Sigmoid colon (tissue), 7 donors: ENCODE measurements around the gene LITAFD. TPM values are rescaled to one million over a fixed set of nuclear protein-coding genes. Genes with fewer than 3 reads are reported as not detected.
A peak's percentile ranks its signal among the peaks of the same experiment; 100 is the strongest.

Experiments
- DNase-seq: peaks from one replicate; pipeline ENCODE4 v3.0.0-alpha.2; 2019
- H3K27ac ChIP-seq, 4 donors: fragments of 200-600 bp; sonication (generic); one replicate each; pipeline ENCODE4 v1.5.1; 2016 to 2019; ENCODE audit warnings: mild to moderate bottlenecking in 1 of 4
- H3K27me3 ChIP-seq, 3 donors: fragments of 200-600 bp; sonication (generic); one replicate each; pipeline ENCODE4 v1.5.1; 2019; ENCODE audit warnings: mild to moderate bottlenecking in 1 of 3
- H3K36me3 ChIP-seq, 4 donors: fragments of 200-600 bp; sonication (generic); one replicate each; pipeline ENCODE4 v1.5.1; 2016 to 2019
- H3K4me1 ChIP-seq, 4 donors: fragments of 200-600 bp; sonication (generic); one replicate each; pipeline ENCODE4 v1.5.1; 2017 to 2019
- H3K4me3 ChIP-seq, 4 donors: fragments of 200-600 bp; sonication (generic); one replicate each; pipeline ENCODE4 v1.5.1; 2017 to 2019; ENCODE audit warnings: mild to moderate bottlenecking in 2 of 4, moderate library complexity in 1 of 4
- H3K9me3 ChIP-seq, 4 donors: fragments of 200-600 bp in 3 of 4; sonication (generic) in 3 of 4; one replicate each; pipeline versions ENCODE4 v1.5.1 to v1.6.1; 2013 to 2019
- EP300 ChIP-seq, 4 donors: sonication (generic); formaldehyde crosslinking; IDR thresholded peaks; one replicate each; pipeline ENCODE4 v1.6.1; 2017; ENCODE audit warnings: antibody characterized with exemption in 4 of 4
- POLR2A ChIP-seq, 2 donors: fragments of 450-650 bp; IDR thresholded peaks; one replicate each; pipeline ENCODE4 v1.6.1; 2016; ENCODE audit warnings: antibody characterized with exemption in 2 of 2, mild to moderate bottlenecking in 2 of 2, moderate library complexity in 2 of 2
- POLR2AphosphoS5 ChIP-seq, 4 donors: sonication (generic); formaldehyde crosslinking; IDR thresholded peaks; one replicate each; pipeline ENCODE4 v1.6.1; 2017; ENCODE audit warnings: antibody characterized with exemption in 4 of 4
- WGBS, 2 donors: extraction: QIAGEN DNeasy Blood & Tissue Kit; methylation state at CpG; one replicate each; pipeline ENCODE4 v1.1.7; 2013; 5-methylcytosine and 5-hydroxymethylcytosine counted together
- intact Hi-C: fragments of 100-400 bp; cut with DNase I; formaldehyde crosslinking; loops from one replicate; pipeline ENCODE4 v1.15.1; 2023
- polyA plus RNA-seq, 3 donors: library from polyadenylated mRNA; stranded (reverse); fragments of 200-250 nt; gene quantifications; one replicate each; pipeline ENCODE4 v1.2.3, GENCODE V29; 2013
- total RNA-seq, 4 donors: library from RNA; depleted of rRNA; stranded (reverse); fragments of >200 nt; gene quantifications; one replicate each; pipeline ENCODE4 v1.1.0, GENCODE V29; 2016
- TF ChIP-seq, protein P1 (sequence below), 4 experiments: fragments of 450-650 bp in 3 of 4; fragments of 200-600 bp in 1 of 4; IDR thresholded peaks; one replicate each; pipeline ENCODE4 v1.5.1; 2016 to 2019; ENCODE audit warnings: antibody characterized with exemption in 4 of 4, mild to moderate bottlenecking in 3 of 4, moderate library complexity in 2 of 4
- donor health status: healthy with polysubstance abuse.
- donor health status: Bipolar disorder and iron deficiency.
- donor health status: healthy.

Gene LITAFD
- total and polyA plus RNA-seq, 7 donors, result not detected

DNA sequence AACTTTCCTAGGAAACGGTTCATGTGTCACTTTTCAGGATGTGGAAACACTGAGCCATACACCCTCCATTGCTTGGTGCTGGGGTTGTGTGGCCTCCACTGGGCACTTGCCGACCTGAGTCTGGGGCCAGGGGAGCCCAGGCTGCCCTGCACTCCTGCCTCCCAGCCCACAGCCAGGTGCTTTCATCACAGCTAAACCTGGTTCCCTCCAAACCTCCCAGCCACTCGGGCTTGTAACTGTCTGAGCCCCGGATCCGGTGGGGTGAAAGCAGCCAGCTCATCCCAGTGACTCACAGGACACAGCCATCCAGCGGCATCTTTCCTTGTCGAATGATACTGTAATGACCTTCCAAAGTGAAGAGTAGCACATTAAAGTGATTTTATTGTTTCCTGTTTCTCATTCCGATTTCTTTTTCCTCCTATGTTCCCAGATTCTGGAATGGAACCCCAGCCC lies 33.2 kb upstream of the LITAFD start:
- no peak for TF ChIP-seq EP300 (IDR thresholded peaks at IDR 0.05)
- no peak for TF ChIP-seq POLR2A (IDR thresholded peaks at IDR 0.05)
- TF ChIP-seq, protein P1, sequence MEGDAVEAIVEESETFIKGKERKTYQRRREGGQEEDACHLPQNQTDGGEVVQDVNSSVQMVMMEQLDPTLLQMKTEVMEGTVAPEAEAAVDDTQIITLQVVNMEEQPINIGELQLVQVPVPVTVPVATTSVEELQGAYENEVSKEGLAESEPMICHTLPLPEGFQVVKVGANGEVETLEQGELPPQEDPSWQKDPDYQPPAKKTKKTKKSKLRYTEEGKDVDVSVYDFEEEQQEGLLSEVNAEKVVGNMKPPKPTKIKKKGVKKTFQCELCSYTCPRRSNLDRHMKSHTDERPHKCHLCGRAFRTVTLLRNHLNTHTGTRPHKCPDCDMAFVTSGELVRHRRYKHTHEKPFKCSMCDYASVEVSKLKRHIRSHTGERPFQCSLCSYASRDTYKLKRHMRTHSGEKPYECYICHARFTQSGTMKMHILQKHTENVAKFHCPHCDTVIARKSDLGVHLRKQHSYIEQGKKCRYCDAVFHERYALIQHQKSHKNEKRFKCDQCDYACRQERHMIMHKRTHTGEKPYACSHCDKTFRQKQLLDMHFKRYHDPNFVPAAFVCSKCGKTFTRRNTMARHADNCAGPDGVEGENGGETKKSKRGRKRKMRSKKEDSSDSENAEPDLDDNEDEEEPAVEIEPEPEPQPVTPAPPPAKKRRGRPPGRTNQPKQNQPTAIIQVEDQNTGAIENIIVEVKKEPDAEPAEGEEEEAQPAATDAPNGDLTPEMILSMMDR (IDR thresholded peaks at IDR 0.05), result no peak
- no peak for TF ChIP-seq POLR2AphosphoS5 (IDR thresholded peaks at IDR 0.05)
- H3K4me3 ChIP-seq, result no peak overlapping the region
- H3K36me3 ChIP-seq, result peaks cover 0 to 38% (median 4%) of the 10 kb centered on the region in 4 donors
- H3K4me1 ChIP-seq, result no peaks in the 10 kb centered on the region
- intact Hi-C loops, result no loop called here
- no peaks in the 10 kb centered on the region for H3K27me3 ChIP-seq
- H3K27ac ChIP-seq, result peak overlapping the region in 2 of 4 donors; percentile 22 to 23
- 76 to 81% methylated on average over 8 of the region's 8 CpGs for WGBS, 2 donors
- DNase-seq, result peak; percentile 63
- no peaks in the 10 kb centered on the region for H3K9me3 ChIP-seq

DNA sequence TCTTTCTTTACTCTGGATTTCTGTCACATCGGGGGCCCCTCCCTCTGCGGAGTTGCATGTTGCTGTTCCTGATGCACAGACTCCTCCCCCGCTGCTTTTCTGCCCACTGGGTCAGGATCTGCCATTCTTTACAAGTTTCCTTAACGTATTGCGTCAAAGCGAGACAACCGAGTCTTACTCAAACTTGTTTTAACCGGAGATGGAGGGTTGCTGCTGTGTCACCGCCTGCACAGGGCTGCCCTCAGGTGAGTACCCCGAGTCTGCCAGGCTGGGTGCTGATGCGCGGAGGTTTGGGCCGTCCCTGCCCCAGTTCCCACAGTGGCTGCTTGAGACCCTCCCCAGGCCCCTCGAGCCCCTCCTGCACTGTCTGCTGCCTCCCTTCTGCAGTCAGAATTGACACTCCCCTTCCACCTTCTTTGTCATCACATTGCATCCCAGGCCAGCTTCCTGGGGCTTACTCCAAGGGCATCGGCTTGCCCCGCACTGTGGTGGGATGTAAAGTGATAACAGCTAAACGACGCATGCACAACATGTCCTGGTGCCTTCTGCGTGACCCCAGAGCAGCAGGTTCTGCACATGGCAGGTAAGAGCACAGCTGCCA lies 32.6 kb upstream of the LITAFD start:
- Histone ChIP-seq H3K27me3 (no peaks in the 10 kb centered on the region), H3K4me3 (no peak overlapping the region), H3K9me3 (no peaks in the 10 kb centered on the region), H3K27ac (peak overlapping the region in 3 of 4 donors; percentile 5 to 23 (median 18)), H3K36me3 (peaks cover 0 to 41% (median 4%) of the 10 kb centered on the region in 4 donors), H3K4me1 (no peaks in the 10 kb centered on the region)
- no peak for TF ChIP-seq POLR2A (IDR thresholded peaks at IDR 0.05)
- TF ChIP-seq, protein P1 (IDR thresholded peaks at IDR 0.05), result no peak
- TF ChIP-seq POLR2AphosphoS5 (IDR thresholded peaks at IDR 0.05), result no peak
- no peak for TF ChIP-seq EP300 (IDR thresholded peaks at IDR 0.05)
- intact Hi-C loops, result no loop called here
- no peak for DNase-seq
- WGBS, 2 donors, result 86 to 89% methylated on average over 19 of the region's 19 CpGs

DNA sequence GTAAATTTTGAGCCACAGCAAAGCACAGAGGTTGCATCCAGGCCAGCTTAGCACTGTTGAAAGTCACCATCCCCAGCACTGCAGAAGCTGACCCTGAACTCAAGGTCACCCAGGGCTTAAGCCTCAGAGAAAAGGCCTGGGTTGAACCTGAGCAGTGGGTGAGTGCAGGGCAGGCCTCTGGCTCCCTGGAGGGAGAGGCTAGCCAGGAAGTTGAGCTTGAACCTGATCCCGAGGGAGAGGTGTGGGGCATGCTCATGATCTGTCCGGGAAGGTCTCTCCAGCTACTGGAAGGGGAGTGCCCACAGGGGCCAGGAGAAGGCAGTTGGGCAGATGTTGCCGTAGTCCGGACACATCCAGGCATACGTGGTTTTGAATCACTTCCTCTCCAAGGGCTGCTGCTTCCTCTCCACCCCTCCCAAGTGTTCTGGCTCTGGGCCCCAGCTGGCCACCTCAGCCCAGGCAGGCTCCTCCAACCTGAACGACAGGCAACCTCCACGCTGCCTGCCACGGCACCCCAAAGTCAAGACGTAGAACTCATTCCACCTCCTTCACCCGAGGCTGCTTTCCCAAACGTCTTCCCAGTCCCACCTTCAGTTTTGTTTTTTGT lies 31.8 kb upstream of the LITAFD start:
- WGBS, 2 donors, result 44 to 62% methylated on average over 11 of the region's 11 CpGs
- H3K9me3 ChIP-seq, result no peaks in the 10 kb centered on the region
- H3K4me1 ChIP-seq, result no peaks in the 10 kb centered on the region
- DNase-seq, result peak; percentile 76
- H3K27me3 ChIP-seq, result no peaks in the 10 kb centered on the region
- TF ChIP-seq, protein P1 (IDR thresholded peaks at IDR 0.05), result no peak
- TF ChIP-seq POLR2AphosphoS5 (IDR thresholded peaks at IDR 0.05), result peak in 3 of 4 donors; percentile 31 to 52 (median 48)
- peak overlapping the region in 3 of 4 donors; percentile 5 to 23 (median 18) for H3K27ac ChIP-seq
- peaks cover 0 to 49% (median 4%) of the 10 kb centered on the region in 4 donors for H3K36me3 ChIP-seq
- intact Hi-C loops, result no loop called here
- H3K4me3 ChIP-seq, result no peak overlapping the region

DNA sequence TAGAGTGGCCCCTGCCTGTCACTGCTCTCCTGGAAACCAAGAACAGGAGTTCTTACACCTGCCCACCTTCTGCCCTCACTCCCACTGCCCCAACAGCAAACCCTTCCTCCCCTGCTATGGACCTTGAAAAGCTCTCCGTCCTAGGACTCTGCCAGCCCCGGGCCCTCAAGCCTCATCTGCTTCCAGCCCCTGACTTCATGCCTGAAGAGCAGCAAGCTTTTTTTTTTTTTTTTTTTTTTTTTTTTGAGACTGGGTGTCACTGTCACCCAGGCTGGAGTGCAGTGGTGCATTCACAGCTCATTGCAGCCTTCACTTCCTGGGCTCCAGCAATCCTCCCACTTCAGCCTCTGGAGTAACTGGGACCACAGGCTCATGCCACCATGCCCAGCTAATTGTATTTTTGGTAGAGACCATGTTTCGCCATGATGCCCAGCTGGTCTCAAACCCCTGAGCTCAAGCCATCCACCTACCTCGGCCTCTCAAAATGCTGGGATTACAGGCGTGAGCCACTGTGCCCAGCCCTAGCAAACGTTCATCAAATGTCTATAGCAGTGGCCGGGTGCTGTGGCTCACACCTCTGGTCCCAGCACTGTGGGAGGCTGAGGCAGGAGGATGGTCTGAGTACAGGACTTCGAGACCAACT lies 30.3 kb upstream of the LITAFD start:
- Histone ChIP-seq H3K36me3 (peaks cover 0 to 52% (median 9%) of the 10 kb centered on the region in 4 donors), H3K4me3 (no peak overlapping the region), H3K4me1 (no peaks in the 10 kb centered on the region), H3K9me3 (no peaks in the 10 kb centered on the region), H3K27me3 (no peaks in the 10 kb centered on the region), H3K27ac (no peak overlapping the region)
- intact Hi-C loops, result no loop called here
- DNase-seq, result peak; percentile 39
- 88 to 93% methylated on average over 8 of the region's 8 CpGs for WGBS, 2 donors
- TF ChIP-seq POLR2A (IDR thresholded peaks at IDR 0.05) (no peak), POLR2AphosphoS5 (IDR thresholded peaks at IDR 0.05) (no peak), EP300 (IDR thresholded peaks at IDR 0.05) (no peak)
- TF ChIP-seq, protein P1 (IDR thresholded peaks at IDR 0.05), result no peak
